Transverse colon (tissue), 4 donors: ENCODE results near the gene CYB561. TPM values are rescaled to one million over a fixed set of nuclear protein-coding genes. Genes with fewer than 3 reads are reported as not detected.

Experiments used
- DNase-seq: peaks from one replicate; pipeline ENCODE4 v3.0.0-alpha.2; 2019
- H3K27ac ChIP-seq, 4 donors: fragments of 200-600 bp; sonication (generic); 2 replicates each; pipeline ENCODE4 v1.5.1; 2016 to 2018; ENCODE audit warnings: inconsistent platforms in 4 of 4
- H3K27me3 ChIP-seq: fragments of 200-600 bp; sonication (generic); 2 replicates; pipeline ENCODE4 v1.5.1; 2017; ENCODE audit warnings: inconsistent platforms
- H3K36me3 ChIP-seq, 4 donors: fragments of 200-600 bp; sonication (generic); 2 replicates each; pipeline ENCODE4 v1.5.1; 2017 to 2019; ENCODE audit warnings: inconsistent platforms in 4 of 4
- H3K4me1 ChIP-seq, 4 donors: fragments of 200-600 bp; sonication (generic); 2 replicates each; pipeline ENCODE4 v1.5.1; 2017 to 2020; ENCODE audit warnings: inconsistent platforms in 4 of 4
- H3K4me3 ChIP-seq, 4 donors: fragments of 200-600 bp; sonication (generic); 1 replicate in 1 of 4; 2 replicates in 3 of 4; pipeline versions ENCODE4 v1.5.1 to v1.6.1; 2017 to 2019; ENCODE audit warnings: inconsistent platforms in 4 of 4
- H3K9me3 ChIP-seq, 2 donors: fragments of 200-600 bp; sonication (generic); 2 replicates each; pipeline ENCODE4 v1.5.1; 2017 to 2019; ENCODE audit warnings: inconsistent platforms in 2 of 2
- CTCF ChIP-seq, 5 experiments: fragments of 200-600 bp in 3 of 5; fragments of 450-650 bp in 2 of 5; sonication (generic) in 3 of 5; IDR thresholded peaks; 1 replicate in 2 of 5; 2 replicates in 3 of 5; pipeline ENCODE4 v1.5.1; 2016 to 2017; ENCODE audit warnings: antibody characterized with exemption in 5 of 5, inconsistent platforms in 3 of 5, mild to moderate bottlenecking in 2 of 5, moderate library complexity in 1 of 5
- EP300 ChIP-seq: sonication (generic); formaldehyde crosslinking; IDR thresholded peaks from one replicate; pipeline ENCODE4 v1.6.1; 2017; ENCODE audit warnings: antibody characterized with exemption, low read depth
- POLR2A ChIP-seq: fragments of 450-650 bp; IDR thresholded peaks from one replicate; pipeline ENCODE4 v1.6.1; 2016; ENCODE audit warnings: antibody characterized with exemption, mild to moderate bottlenecking, moderate library complexity
- POLR2AphosphoS5 ChIP-seq, 3 donors: sonication (generic); formaldehyde crosslinking; IDR thresholded peaks; one replicate each; pipeline ENCODE4 v1.6.1; 2016; ENCODE audit warnings: antibody characterized with exemption in 3 of 3
- WGBS, 2 donors: methylation state at CpG; one replicate each; pipeline ENCODE4 v1.1.5; 2018; ENCODE audit warnings: low coverage in 1 of 2; 5-methylcytosine and 5-hydroxymethylcytosine counted together
- in situ Hi-C, 4 donors: fragments of 200-750 bp; cut with MboI; loops; one replicate each; pipeline versions ENCODE4 v1.15.0 to v1.15.1; 2017; ENCODE audit warnings: low sequenced_read_pairs in 3 of 4, low pct_ligation_motif_present in 1 of 4, low pct_unique_long_range_greater_than_20kb in 1 of 4
- intact Hi-C: fragments of 100-400 bp; cut with DNase I; formaldehyde crosslinking; loops from one replicate; pipeline ENCODE4 v1.15.1; 2023; ENCODE audit warnings: low total_unique reads
- total RNA-seq, 4 donors: library from RNA; depleted of rRNA; stranded (reverse); fragments of >200 nt; gene quantifications; one replicate each; pipeline ENCODE4 v1.1.0, GENCODE V29; 2016

CYB561 gene
- total RNA-seq, 4 donors from 2014 or later = 52.6 to 315 (median 68.5) TPM

GRCh38 chr17:63438092-63439051, 7.7 kb downstream of the CYB561 start:
- Histone ChIP-seq H3K4me3 (no peak overlapping the region), H3K27me3 (no peaks in the 10 kb centered on the region), H3K9me3 (no peaks in the 10 kb centered on the region), H3K4me1 (peaks cover 9 to 53% (median 34%) of the 10 kb centered on the region in 4 donors), H3K36me3 (no peaks in the 10 kb centered on the region), H3K27ac (peak overlapping the region; percentile 35 to 61 (median 52))
- in situ Hi-C loops (no loop called here), intact Hi-C loops (no loop called here)
- 70% methylated on average over 46 of the region's 46 CpGs; no CpG with 5 or more reads in 1 of the 2 donors for WGBS, 2 donors
- TF ChIP-seq POLR2A (no peak), EP300 (no peak), POLR2AphosphoS5 (IDR thresholded peaks at IDR 0.05) (no peak), CTCF (IDR thresholded peaks at IDR 0.05) (no peak)
- no peak for DNase-seq

GRCh38 chr17:63437287-63438091, 8.6 kb downstream of the CYB561 start:
- Histone ChIP-seq H3K4me1 (peaks cover 10 to 62% (median 43%) of the 10 kb centered on the region in 4 donors), H3K27ac (no peak overlapping the region), H3K27me3 (no peaks in the 10 kb centered on the region), H3K4me3 (no peak overlapping the region), H3K9me3 (no peaks in the 10 kb centered on the region), H3K36me3 (no peaks in the 10 kb centered on the region)
- no peak for TF ChIP-seq CTCF (IDR thresholded peaks at IDR 0.05)
- no peak for TF ChIP-seq POLR2A
- no peak for TF ChIP-seq POLR2AphosphoS5 (IDR thresholded peaks at IDR 0.05)
- TF ChIP-seq EP300 = no peak
- no peak for DNase-seq
- in situ Hi-C loops = no loop called here
- intact Hi-C loops = no loop called here
- 81% methylated on average over 29 of the region's 55 CpGs; no CpG with 5 or more reads in 1 of the 2 donors for WGBS, 2 donors

- H3K36me3 ChIP-seq = no peaks in the 10 kb centered on the region
- intact Hi-C loops (no loop called here), in situ Hi-C loops (no loop called here)
- TF ChIP-seq POLR2A (no peak), EP300 (no peak), CTCF (IDR thresholded peaks at IDR 0.05) (no peak), POLR2AphosphoS5 (IDR thresholded peaks at IDR 0.05) (no peak)
- H3K4me1 ChIP-seq = peaks cover 13 to 70% (median 50%) of the 10 kb centered on the region in 4 donors
- H3K27ac ChIP-seq = no peak overlapping the region
- DNase-seq = no peak
- H3K4me3 ChIP-seq = no peak overlapping the region
- H3K27me3 ChIP-seq = no peaks in the 10 kb centered on the region
- H3K9me3 ChIP-seq = no peaks in the 10 kb centered on the region
- 90% methylated on average over 17 of the region's 17 CpGs; no CpG with 5 or more reads in 1 of the 2 donors for WGBS, 2 donors
These were observed 9.5 kb downstream of the CYB561 start for GRCh38 chr17:63436523-63437110.
